GM12878 (cell line): ENCODE data around the gene DNASE1L3. TPM values are rescaled to one million over a fixed set of nuclear protein-coding genes. Genes with fewer than 3 reads are reported as not detected.

Experiments used
- BACH1 ChIP-seq: fragments of 450-650 bp; IDR thresholded peaks from 2 replicates; pipeline ENCODE4 v1.6.1; 2017; ENCODE audit warnings: mild to moderate bottlenecking, borderline replicate concordance
- CBX3 ChIP-seq: fragments of 200-600 bp; sonication (generic); IDR thresholded peaks from 2 replicates; pipeline ENCODE4 v1.6.1; 2016; ENCODE audit warnings: low read depth, borderline replicate concordance
- CREB1 ChIP-seq: IDR thresholded peaks from 2 replicates; pipeline ENCODE4 v1.6.1; 2012; ENCODE audit warnings: low read depth, mild to moderate bottlenecking, inconsistent platforms
- CREM ChIP-seq: IDR thresholded peaks from 2 replicates; pipeline ENCODE4 v1.6.1; 2014; ENCODE audit warnings: antibody characterized with exemption, low read depth
- KAT2A ChIP-seq: conservative IDR thresholded peaks from 2 replicates; pipeline ENCODE4 v1.6.1; 2011; ENCODE audit warnings: low read depth, low read length; ENCODE audit not compliant: control insufficient read depth
- KLF5 ChIP-seq: fragments of 450-650 bp; IDR thresholded peaks from 2 replicates; pipeline ENCODE4 v1.6.1; 2014; ENCODE audit warnings: mild to moderate bottlenecking; ENCODE audit not compliant: partially characterized antibody
- MXI1 ChIP-seq: fragments of 150-350 bp; IDR thresholded peaks from 2 replicates; pipeline ENCODE4 v1.6.1; 2011; ENCODE audit warnings: low read depth, mild to moderate bottlenecking, inconsistent platforms, low read length, improper control_type of control experiment
- NR2C1 ChIP-seq: fragments of 450-650 bp; IDR thresholded peaks from 2 replicates; pipeline ENCODE4 v1.6.1; 2017; ENCODE audit warnings: antibody characterized with exemption, mild to moderate bottlenecking, moderate library complexity
- RUNX3 ChIP-seq: IDR thresholded peaks from 2 replicates; pipeline ENCODE4 v1.6.1; 2012; ENCODE audit warnings: low read length, inconsistent platforms
- SMAD1 ChIP-seq: fragments of 450-650 bp; IDR thresholded peaks from 2 replicates; pipeline ENCODE4 v1.6.1; 2018; ENCODE audit warnings: mild to moderate bottlenecking, low read depth; ENCODE audit not compliant: partially characterized antibody
- SP1 ChIP-seq: IDR thresholded peaks from one replicate; pipeline ENCODE4 v1.6.1; 2011; ENCODE audit warnings: low read depth, low read length
- TCF3 ChIP-seq: IDR thresholded peaks from 2 replicates; pipeline ENCODE4 v1.6.1; 2012; ENCODE audit warnings: low read depth, mild to moderate bottlenecking, low read length, borderline replicate concordance; ENCODE audit not compliant: insufficient read depth
- ZNF24 ChIP-seq: fragments of 450-650 bp; IDR thresholded peaks from 2 replicates; pipeline ENCODE4 v1.6.1; 2017; ENCODE audit warnings: antibody characterized with exemption, mild to moderate bottlenecking
- ZNF622 ChIP-seq: fragments of 450-650 bp; IDR thresholded peaks from 2 replicates; pipeline ENCODE4 v1.6.1; 2017; ENCODE audit warnings: mild to moderate bottlenecking, inconsistent platforms
- polyA plus RNA-seq, 11 experiments: library from polyadenylated mRNA; depleted of rRNA in 4 of 11; unstranded in 6 of 11; stranded (reverse) in 5 of 11; fragments of >200 nt; fragmentation: Nextera tagmentation in 4 of 11; fragmentation: Illumina TruSeq in 1 of 11; extraction: Ambion mirVana in 4 of 11; extraction: Trizol in 1 of 11; gene quantifications; 1 replicate in 1 of 11; 2 replicates in 10 of 11; pipeline versions ENCODE4 v1.2.1 to v1.2.3, GENCODE V29; 2011 to 2016; ENCODE audit warnings: inconsistent platforms in 2 of 11, missing spikeins in 2 of 11, low read depth in 1 of 11
- total RNA-seq, 4 experiments: library from RNA; depleted of rRNA in 3 of 4; stranded (reverse); fragments of >200 nt in 3 of 4; fragmentation: Illumina TruSeq in 1 of 4; extraction: Trizol in 1 of 4; gene quantifications; 2 replicates each; pipeline versions ENCODE4 v1.2.1 to v1.2.3, GENCODE V29; 2013 to 2021
- TF ChIP-seq, protein P1 (sequence below): IDR thresholded peaks from 2 replicates; pipeline ENCODE4 v1.6.1; 2012; ENCODE audit warnings: improper control_type of control experiment, low read depth, low read length; ENCODE audit not compliant: insufficient replicate concordance
- TF ChIP-seq, protein P2 (sequence below): fragments of 450-650 bp; IDR thresholded peaks from 2 replicates; pipeline ENCODE4 v1.6.1; 2017; ENCODE audit warnings: mild to moderate bottlenecking, moderate library complexity
- TF ChIP-seq, protein P3 (sequence below): IDR thresholded peaks from 2 replicates; pipeline ENCODE4 v1.6.1; 2011; ENCODE audit warnings: low read depth, mild to moderate bottlenecking, low read length, moderate library complexity, borderline replicate concordance; ENCODE audit errors: extremely low read depth

The DNASE1L3 gene
- total and polyA plus RNA-seq, 10 of the 15 experiments (the other 5 are each of a cell fraction or from before 2014, with no cell fraction given), result 3.2 to 72.1 (median 6.3) TPM

DNA sequence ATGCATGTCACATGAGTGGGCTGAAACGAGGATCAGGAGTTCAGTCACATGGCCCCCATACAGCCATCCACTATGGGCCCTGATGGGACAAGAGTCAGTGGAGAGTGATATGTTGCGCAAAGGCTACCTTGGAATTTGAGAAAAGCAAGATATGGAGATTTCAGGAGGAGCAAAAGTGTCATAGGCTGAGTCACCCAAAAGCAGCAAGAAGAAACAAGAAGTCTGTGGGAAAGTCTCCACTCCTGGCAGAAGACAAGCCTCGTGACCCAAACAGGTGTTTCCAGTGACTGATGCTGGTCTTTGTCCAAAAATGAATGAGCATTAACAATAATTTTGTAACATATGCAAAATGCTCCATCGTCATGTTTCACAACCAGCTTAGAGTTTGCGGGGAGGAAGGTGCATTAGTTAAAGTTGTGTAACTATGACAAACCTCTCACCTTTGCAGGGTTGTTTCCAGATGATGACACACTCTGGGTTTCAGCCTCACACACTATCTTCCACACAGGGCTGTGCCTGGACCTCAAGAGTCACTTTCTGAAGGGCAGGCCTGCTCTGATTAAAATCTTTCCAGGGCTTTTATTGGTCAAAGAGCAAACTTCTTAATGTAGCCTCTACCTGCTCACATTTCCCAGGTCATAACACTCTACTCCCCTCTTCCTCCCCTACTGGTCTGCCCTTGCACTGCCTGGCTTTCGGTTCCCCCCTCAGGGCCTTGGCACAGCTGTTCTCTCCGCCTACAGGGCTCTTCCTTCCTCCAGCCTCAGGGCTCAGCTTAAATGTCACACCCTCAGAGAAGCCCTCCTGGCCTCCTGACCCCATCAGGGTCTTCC lies 3.9 kb upstream of the DNASE1L3 start (continued):
- TF ChIP-seq, protein P1, sequence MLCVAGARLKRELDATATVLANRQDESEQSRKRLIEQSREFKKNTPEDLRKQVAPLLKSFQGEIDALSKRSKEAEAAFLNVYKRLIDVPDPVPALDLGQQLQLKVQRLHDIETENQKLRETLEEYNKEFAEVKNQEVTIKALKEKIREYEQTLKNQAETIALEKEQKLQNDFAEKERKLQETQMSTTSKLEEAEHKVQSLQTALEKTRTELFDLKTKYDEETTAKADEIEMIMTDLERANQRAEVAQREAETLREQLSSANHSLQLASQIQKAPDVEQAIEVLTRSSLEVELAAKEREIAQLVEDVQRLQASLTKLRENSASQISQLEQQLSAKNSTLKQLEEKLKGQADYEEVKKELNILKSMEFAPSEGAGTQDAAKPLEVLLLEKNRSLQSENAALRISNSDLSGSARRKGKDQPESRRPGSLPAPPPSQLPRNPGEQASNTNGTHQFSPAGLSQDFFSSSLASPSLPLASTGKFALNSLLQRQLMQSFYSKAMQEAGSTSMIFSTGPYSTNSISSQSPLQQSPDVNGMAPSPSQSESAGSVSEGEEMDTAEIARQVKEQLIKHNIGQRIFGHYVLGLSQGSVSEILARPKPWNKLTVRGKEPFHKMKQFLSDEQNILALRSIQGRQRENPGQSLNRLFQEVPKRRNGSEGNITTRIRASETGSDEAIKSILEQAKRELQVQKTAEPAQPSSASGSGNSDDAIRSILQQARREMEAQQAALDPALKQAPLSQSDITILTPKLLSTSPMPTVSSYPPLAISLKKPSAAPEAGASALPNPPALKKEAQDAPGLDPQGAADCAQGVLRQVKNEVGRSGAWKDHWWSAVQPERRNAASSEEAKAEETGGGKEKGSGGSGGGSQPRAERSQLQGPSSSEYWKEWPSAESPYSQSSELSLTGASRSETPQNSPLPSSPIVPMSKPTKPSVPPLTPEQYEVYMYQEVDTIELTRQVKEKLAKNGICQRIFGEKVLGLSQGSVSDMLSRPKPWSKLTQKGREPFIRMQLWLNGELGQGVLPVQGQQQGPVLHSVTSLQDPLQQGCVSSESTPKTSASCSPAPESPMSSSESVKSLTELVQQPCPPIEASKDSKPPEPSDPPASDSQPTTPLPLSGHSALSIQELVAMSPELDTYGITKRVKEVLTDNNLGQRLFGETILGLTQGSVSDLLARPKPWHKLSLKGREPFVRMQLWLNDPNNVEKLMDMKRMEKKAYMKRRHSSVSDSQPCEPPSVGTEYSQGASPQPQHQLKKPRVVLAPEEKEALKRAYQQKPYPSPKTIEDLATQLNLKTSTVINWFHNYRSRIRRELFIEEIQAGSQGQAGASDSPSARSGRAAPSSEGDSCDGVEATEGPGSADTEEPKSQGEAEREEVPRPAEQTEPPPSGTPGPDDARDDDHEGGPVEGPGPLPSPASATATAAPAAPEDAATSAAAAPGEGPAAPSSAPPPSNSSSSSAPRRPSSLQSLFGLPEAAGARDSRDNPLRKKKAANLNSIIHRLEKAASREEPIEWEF, result no peak
- peak; percentile 34 for TF ChIP-seq KLF5
- peak; percentile 48; the same call in 1 of the 2 replicates for TF ChIP-seq BACH1
- TF ChIP-seq MXI1, result peak; percentile 39; the same call in 1 of the 2 replicates
- TF ChIP-seq CBX3, result no peak
- peak; percentile 63; the same call in 1 of the 2 replicates for TF ChIP-seq RUNX3
- TF ChIP-seq ZNF24, result peak; percentile 24; the same call in 1 of the 2 replicates
- no peak for TF ChIP-seq KAT2A
- TF ChIP-seq, protein P2, sequence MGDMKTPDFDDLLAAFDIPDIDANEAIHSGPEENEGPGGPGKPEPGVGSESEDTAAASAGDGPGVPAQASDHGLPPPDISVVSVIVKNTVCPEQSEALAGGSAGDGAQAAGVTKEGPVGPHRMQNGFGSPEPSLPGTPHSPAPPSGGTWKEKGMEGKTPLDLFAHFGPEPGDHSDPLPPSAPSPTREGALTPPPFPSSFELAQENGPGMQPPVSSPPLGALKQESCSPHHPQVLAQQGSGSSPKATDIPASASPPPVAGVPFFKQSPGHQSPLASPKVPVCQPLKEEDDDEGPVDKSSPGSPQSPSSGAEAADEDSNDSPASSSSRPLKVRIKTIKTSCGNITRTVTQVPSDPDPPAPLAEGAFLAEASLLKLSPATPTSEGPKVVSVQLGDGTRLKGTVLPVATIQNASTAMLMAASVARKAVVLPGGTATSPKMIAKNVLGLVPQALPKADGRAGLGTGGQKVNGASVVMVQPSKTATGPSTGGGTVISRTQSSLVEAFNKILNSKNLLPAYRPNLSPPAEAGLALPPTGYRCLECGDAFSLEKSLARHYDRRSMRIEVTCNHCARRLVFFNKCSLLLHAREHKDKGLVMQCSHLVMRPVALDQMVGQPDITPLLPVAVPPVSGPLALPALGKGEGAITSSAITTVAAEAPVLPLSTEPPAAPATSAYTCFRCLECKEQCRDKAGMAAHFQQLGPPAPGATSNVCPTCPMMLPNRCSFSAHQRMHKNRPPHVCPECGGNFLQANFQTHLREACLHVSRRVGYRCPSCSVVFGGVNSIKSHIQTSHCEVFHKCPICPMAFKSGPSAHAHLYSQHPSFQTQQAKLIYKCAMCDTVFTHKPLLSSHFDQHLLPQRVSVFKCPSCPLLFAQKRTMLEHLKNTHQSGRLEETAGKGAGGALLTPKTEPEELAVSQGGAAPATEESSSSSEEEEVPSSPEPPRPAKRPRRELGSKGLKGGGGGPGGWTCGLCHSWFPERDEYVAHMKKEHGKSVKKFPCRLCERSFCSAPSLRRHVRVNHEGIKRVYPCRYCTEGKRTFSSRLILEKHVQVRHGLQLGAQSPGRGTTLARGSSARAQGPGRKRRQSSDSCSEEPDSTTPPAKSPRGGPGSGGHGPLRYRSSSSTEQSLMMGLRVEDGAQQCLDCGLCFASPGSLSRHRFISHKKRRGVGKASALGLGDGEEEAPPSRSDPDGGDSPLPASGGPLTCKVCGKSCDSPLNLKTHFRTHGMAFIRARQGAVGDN, result peak; percentile 91
- TF ChIP-seq, protein P3, sequence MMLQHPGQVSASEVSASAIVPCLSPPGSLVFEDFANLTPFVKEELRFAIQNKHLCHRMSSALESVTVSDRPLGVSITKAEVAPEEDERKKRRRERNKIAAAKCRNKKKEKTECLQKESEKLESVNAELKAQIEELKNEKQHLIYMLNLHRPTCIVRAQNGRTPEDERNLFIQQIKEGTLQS, result no peak
- TF ChIP-seq SP1, result peak; percentile 49
- TF ChIP-seq CREM, result peak; percentile 79; the same call in 1 of the 2 replicates
- peak; percentile 84 for TF ChIP-seq SMAD1
- no peak for TF ChIP-seq NR2C1
- peak; percentile 92 for TF ChIP-seq TCF3
- TF ChIP-seq CREB1, result peak; percentile 80
- TF ChIP-seq ZNF622, result no peak
